Peyer's patch (tissue), 4 donors: ENCODE measurements around the gene SBF2. TPM values are rescaled to one million over a fixed set of nuclear protein-coding genes. Genes with fewer than 3 reads are reported as not detected.

ENCODE experiments used
- DNase-seq, 3 donors: peaks; one replicate each; pipeline ENCODE4 v3.0.0-alpha.2; 2017 to 2019
- H3K27ac ChIP-seq, 4 donors: fragments of 200-600 bp; sonication (generic); one replicate each; pipeline ENCODE4 v1.5.1; 2016 to 2019
- H3K27me3 ChIP-seq, 2 donors: fragments of 200-600 bp; sonication (generic); one replicate each; pipeline ENCODE4 v1.5.1; 2019
- H3K36me3 ChIP-seq, 3 donors: fragments of 200-600 bp; sonication (generic); one replicate each; pipeline ENCODE4 v1.5.1; 2016 to 2019
- H3K4me1 ChIP-seq, 4 donors: fragments of 200-600 bp; sonication (generic); one replicate each; pipeline ENCODE4 v1.5.1; 2016 to 2019
- H3K4me3 ChIP-seq, 4 donors: fragments of 200-600 bp; sonication (generic); 1 replicate in 3 of 4; 2 replicates in 1 of 4; pipeline ENCODE4 v1.5.1; 2016 to 2019; ENCODE audit warnings: mild to moderate bottlenecking in 1 of 4
- H3K9me3 ChIP-seq, 4 donors: fragments of 200-600 bp; sonication (generic); one replicate each; pipeline ENCODE4 v1.5.1; 2016 to 2019; ENCODE audit warnings: mild to moderate bottlenecking in 1 of 4
- CTCF ChIP-seq, 6 experiments: fragments of 450-650 bp in 4 of 6; fragments of 200-600 bp in 2 of 6; sonication (generic) in 1 of 6; IDR thresholded peaks; one replicate each; pipeline ENCODE4 v1.5.1; 2017 to 2019; ENCODE audit warnings: antibody characterized with exemption in 6 of 6, mild to moderate bottlenecking in 3 of 6, moderate library complexity in 1 of 6
- POLR2A ChIP-seq, 2 donors: fragments of 450-650 bp; IDR thresholded peaks; one replicate each; pipeline ENCODE4 v1.5.1; 2017; ENCODE audit warnings: antibody characterized with exemption in 2 of 2, mild to moderate bottlenecking in 2 of 2, moderate library complexity in 2 of 2
- total RNA-seq, 4 donors: library from RNA; depleted of rRNA; stranded (reverse); fragments of >200 nt; gene quantifications; one replicate each; pipeline ENCODE4 v1.1.0, GENCODE V29; 2016

SBF2 gene
- total RNA-seq, 4 donors from 2014 or later, result 52.7 to 70.1 (median 56.7) TPM

GRCh38 chr11:10324474-10324873 lies 30.5 kb upstream of the SBF2 start:
- H3K27me3 ChIP-seq, result no peaks in the 10 kb centered on the region
- TF ChIP-seq CTCF (IDR thresholded peaks at IDR 0.05) (no peak), POLR2A (IDR thresholded peaks at IDR 0.05) (no peak)
- H3K9me3 ChIP-seq, result no peaks in the 10 kb centered on the region
- no peaks in the 10 kb centered on the region for H3K36me3 ChIP-seq
- H3K4me1 ChIP-seq, result peaks cover 0 to 47% (median 3%) of the 10 kb centered on the region in 4 donors
- no peak for DNase-seq
- H3K27ac ChIP-seq, result peak overlapping the region; percentile 40 to 66 (median 50)
- H3K4me3 ChIP-seq, result no peak overlapping the region

GRCh38 chr11:10323793-10324170 lies 29.8 kb upstream of the SBF2 start:
- Histone ChIP-seq H3K9me3 (no peaks in the 10 kb centered on the region), H3K4me1 (peaks cover 0 to 46% (median 3%) of the 10 kb centered on the region in 4 donors), H3K27me3 (no peaks in the 10 kb centered on the region), H3K4me3 (no peak overlapping the region), H3K27ac (peak overlapping the region in 3 of 4 donors; percentile 36 to 66 (median 60)), H3K36me3 (no peaks in the 10 kb centered on the region)
- DNase-seq, result no peak
- no peak for TF ChIP-seq POLR2A (IDR thresholded peaks at IDR 0.05)
- TF ChIP-seq CTCF (IDR thresholded peaks at IDR 0.05), result no peak

- H3K4me1 ChIP-seq, result peaks cover 0 to 45% (median 3%) of the 10 kb centered on the region in 4 donors
- H3K9me3 ChIP-seq, result no peaks in the 10 kb centered on the region
- TF ChIP-seq CTCF (IDR thresholded peaks at IDR 0.05) (peak; percentile 15 to 87 (median 70)), POLR2A (IDR thresholded peaks at IDR 0.05) (no peak)
- H3K27me3 ChIP-seq, result no peaks in the 10 kb centered on the region
- no peaks in the 10 kb centered on the region for H3K36me3 ChIP-seq
- H3K4me3 ChIP-seq, result no peak overlapping the region
- peak in 2 of 3 donors; percentile 57 to 75 for DNase-seq
- H3K27ac ChIP-seq, result peak overlapping the region in 3 of 4 donors; percentile 36 to 66 (median 60)
Observed at GRCh38 chr11:10322830-10323792, 29.1 kb upstream of the SBF2 start.

- Histone ChIP-seq H3K4me1 (peaks cover 0 to 50% (median 3%) of the 10 kb centered on the region in 4 donors), H3K27me3 (no peaks in the 10 kb centered on the region), H3K27ac (peak overlapping the region in 2 of 4 donors; percentile 56 to 59), H3K4me3 (no peak overlapping the region), H3K9me3 (no peaks in the 10 kb centered on the region), H3K36me3 (no peaks in the 10 kb centered on the region)
- no peak for DNase-seq
- TF ChIP-seq POLR2A (IDR thresholded peaks at IDR 0.05), result no peak
- TF ChIP-seq CTCF (IDR thresholded peaks at IDR 0.05), result no peak
Observed at GRCh38 chr11:10322401-10322800, 28.4 kb upstream of the SBF2 start.

- Histone ChIP-seq H3K9me3 (no peaks in the 10 kb centered on the region), H3K27me3 (no peaks in the 10 kb centered on the region), H3K36me3 (no peaks in the 10 kb centered on the region), H3K4me1 (peaks cover 0 to 35% (median 0%) of the 10 kb centered on the region in 4 donors), H3K27ac (no peak overlapping the region), H3K4me3 (no peak overlapping the region)
- no peak for TF ChIP-seq POLR2A (IDR thresholded peaks at IDR 0.05)
- TF ChIP-seq CTCF (IDR thresholded peaks at IDR 0.05), result no peak
- no peak for DNase-seq
Observed at GRCh38 chr11:10320736-10321465, 26.9 kb upstream of the SBF2 start.
